Measurements from ENCODE around the gene GNGT2. TPM values are rescaled to one million over a fixed set of nuclear protein-coding genes. Genes with fewer than 3 reads are reported as not detected.

The GNGT2 gene
- total and polyA plus RNA-seq, 4 donors: 0.23 to 2.2 (median 1.1) TPM

- Histone ChIP-seq H3K36me3 (ENCODE audit: control insufficient read depth in 4 of 4, insufficient read depth in 3 of 4, low read depth in 1 of 4, low read length in 3 of 4) (no peaks in the 10 kb centered on the region), H3K9me3 (ENCODE audit: control insufficient read depth in 4 of 4, low read length in 3 of 4) (no peaks in the 10 kb centered on the region), H3K9ac (ENCODE audit: low read depth in 1 of 2, low read length in 2 of 2) (no peak overlapping the region), H3K4me1 (ENCODE audit: control insufficient read depth in 4 of 4, insufficient read depth in 4 of 4, low read length in 3 of 4) (peaks cover 0 to 14% (median 4%) of the 10 kb centered on the region in 4 donors), H3K27ac (ENCODE audit: low read depth in 1 of 2, low read length in 2 of 2) (no peak overlapping the region), H3K4me3 (ENCODE audit: low read depth in 1 of 3, low read length in 3 of 3) (no peak overlapping the region), H3K27me3 (ENCODE audit: control insufficient read depth in 4 of 4, insufficient read depth in 4 of 4, low read length in 3 of 4) (no peaks in the 10 kb centered on the region)
- 87% methylated on average over 3 of the region's 3 CpGs for WGBS
- DNase-seq (ENCODE audit: low spot score): no peak
- TF ChIP-seq TAF1 (conservative IDR thresholded peaks at IDR 0.05): no peak
Measured at GRCh38 chr17:49196520-49196919, 13.9 kb downstream of the GNGT2 start.

GRCh38 chr17:49195751-49196150 is 14.6 kb downstream of the GNGT2 start:
- H3K9me3 ChIP-seq (ENCODE audit: control insufficient read depth in 4 of 4, low read length in 3 of 4): no peaks in the 10 kb centered on the region
- H3K9ac ChIP-seq (ENCODE audit: low read depth in 1 of 2, low read length in 2 of 2): no peak overlapping the region
- H3K27ac ChIP-seq (ENCODE audit: low read depth in 1 of 2, low read length in 2 of 2): no peak overlapping the region
- WGBS: 80% methylated on average over 4 of the region's 4 CpGs
- TF ChIP-seq JUND (IDR thresholded peaks at IDR 0.05) (no peak), ZBTB33 (IDR thresholded peaks at IDR 0.05) (no peak), NR2F2 (IDR thresholded peaks at IDR 0.05) (no peak), HNF4A (conservative IDR thresholded peaks at IDR 0.05) (no peak), ATF3 (IDR thresholded peaks at IDR 0.05) (no peak), SP1 (IDR thresholded peaks at IDR 0.05) (no peak), RAD21 (IDR thresholded peaks at IDR 0.05) (no peak), HNF4G (IDR thresholded peaks at IDR 0.05) (no peak), FOXA2 (IDR thresholded peaks at IDR 0.05) (no peak), YY1 (IDR thresholded peaks at IDR 0.05) (no peak), REST (IDR thresholded peaks at IDR 0.05) (no peak), TAF1 (conservative IDR thresholded peaks at IDR 0.05) (no peak)
- H3K4me3 ChIP-seq (ENCODE audit: low read depth in 1 of 3, low read length in 3 of 3): no peak overlapping the region
- no peaks in the 10 kb centered on the region for H3K27me3 ChIP-seq (ENCODE audit: control insufficient read depth in 4 of 4, insufficient read depth in 4 of 4, low read length in 3 of 4)
- H3K4me1 ChIP-seq (ENCODE audit: control insufficient read depth in 4 of 4, insufficient read depth in 4 of 4, low read length in 3 of 4): peaks cover 0 to 16% (median 4%) of the 10 kb centered on the region in 4 donors
- H3K36me3 ChIP-seq (ENCODE audit: control insufficient read depth in 4 of 4, insufficient read depth in 3 of 4, low read depth in 1 of 4, low read length in 3 of 4): no peaks in the 10 kb centered on the region
- DNase-seq (ENCODE audit: low spot score): no peak

GRCh38 chr17:49194297-49194607 is 16.1 kb downstream of the GNGT2 start:
- DNase-seq (ENCODE audit: low spot score): no peak
- WGBS: 76% methylated on average over 3 of the region's 3 CpGs
- peaks cover 0 to 16% (median 4%) of the 10 kb centered on the region in 4 donors for H3K4me1 ChIP-seq (ENCODE audit: control insufficient read depth in 4 of 4, insufficient read depth in 4 of 4, low read length in 3 of 4)
- no peak overlapping the region for H3K4me3 ChIP-seq (ENCODE audit: low read depth in 1 of 3, low read length in 3 of 3)
- H3K9me3 ChIP-seq (ENCODE audit: control insufficient read depth in 4 of 4, low read length in 3 of 4): no peaks in the 10 kb centered on the region
- H3K27me3 ChIP-seq (ENCODE audit: control insufficient read depth in 4 of 4, insufficient read depth in 4 of 4, low read length in 3 of 4): no peaks in the 10 kb centered on the region
- no peak overlapping the region for H3K27ac ChIP-seq (ENCODE audit: low read depth in 1 of 2, low read length in 2 of 2)
- no peaks in the 10 kb centered on the region for H3K36me3 ChIP-seq (ENCODE audit: control insufficient read depth in 4 of 4, insufficient read depth in 3 of 4, low read depth in 1 of 4, low read length in 3 of 4)
- H3K9ac ChIP-seq (ENCODE audit: low read depth in 1 of 2, low read length in 2 of 2): no peak overlapping the region
- TF ChIP-seq EGR1 (IDR thresholded peaks at IDR 0.05; ENCODE audit: low read depth in 2 of 2) (no peak), ATF3 (IDR thresholded peaks at IDR 0.05) (no peak), ZBTB33 (IDR thresholded peaks at IDR 0.05) (no peak), HNF4G (IDR thresholded peaks at IDR 0.05) (no peak), YY1 (IDR thresholded peaks at IDR 0.05) (no peak), MAX (IDR thresholded peaks at IDR 0.05) (no peak), SP1 (IDR thresholded peaks at IDR 0.05) (no peak), TAF1 (conservative IDR thresholded peaks at IDR 0.05) (no peak), FOXA1 (IDR thresholded peaks at IDR 0.05) (no peak), GABPA (IDR thresholded peaks at IDR 0.05 in 1 of 2, conservative IDR thresholded peaks at IDR 0.05 in 1 of 2) (no peak), JUND (IDR thresholded peaks at IDR 0.05) (no peak), RXRA (IDR thresholded peaks at IDR 0.05) (no peak), CTCF (IDR thresholded peaks at IDR 0.05; ENCODE audit: low read depth, low read length, missing input control) (no peak), FOXA2 (IDR thresholded peaks at IDR 0.05) (no peak), NR2F2 (IDR thresholded peaks at IDR 0.05) (no peak)

All from liver (tissue), 9 donors.